ENCODE results near the gene ADAMTSL2. TPM values are rescaled to one million over a fixed set of nuclear protein-coding genes. Genes with fewer than 3 reads are reported as not detected.

Gene ADAMTSL2
- total RNA-seq, 1 experiment from 2014 or later = 0.87 TPM

DNA sequence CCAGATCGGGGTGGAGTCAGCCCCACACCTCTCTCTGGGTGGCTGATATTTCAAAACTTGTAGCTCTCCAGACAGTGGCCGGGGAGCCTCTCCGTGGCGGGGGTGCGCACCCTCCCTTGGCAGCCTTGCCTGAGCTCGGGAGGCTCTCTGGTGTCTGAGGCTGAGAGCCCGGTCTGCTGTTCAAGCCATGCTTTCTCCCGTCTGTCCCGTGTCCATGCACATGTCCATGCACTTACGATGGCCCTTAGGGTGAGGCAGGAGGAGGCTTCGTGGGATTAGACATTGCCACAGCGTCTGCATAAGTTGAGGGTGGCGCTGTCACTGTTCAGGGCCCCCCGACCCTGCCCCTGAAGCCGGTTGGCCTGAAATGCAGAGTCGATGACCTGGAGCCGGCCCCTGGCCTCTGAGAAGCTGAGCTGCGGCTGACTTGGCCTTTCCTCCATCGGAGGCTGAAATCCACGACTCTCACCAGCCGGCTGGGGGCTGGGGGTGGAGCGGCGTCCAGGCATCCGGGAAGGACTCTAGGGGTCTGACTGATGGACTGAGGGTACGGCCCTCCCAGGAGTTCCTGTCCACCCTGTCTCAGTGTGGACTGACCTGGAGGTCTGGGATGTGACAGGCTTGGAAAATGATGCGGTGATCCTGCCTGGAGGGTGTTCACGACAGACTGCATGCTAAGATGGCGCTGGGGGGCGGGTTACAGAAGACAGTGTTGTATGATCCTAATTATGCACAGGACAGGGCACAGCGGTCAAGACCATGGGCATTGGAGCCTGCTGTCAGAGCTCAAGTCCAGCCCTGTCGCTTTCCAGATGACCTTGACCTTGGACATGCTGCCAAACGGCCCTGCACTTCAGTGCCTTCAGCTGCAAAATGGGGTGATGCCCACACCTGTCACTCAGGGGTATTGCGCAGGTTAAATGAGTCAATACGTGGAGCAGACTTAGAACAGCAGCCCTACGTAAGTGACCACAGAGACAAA, 37.4 kb upstream of the ADAMTSL2 start:
- Mint-ChIP-seq H3K4me1 (no peaks in the 10 kb centered on the region), H3K4me3 (no peak overlapping the region), H3K9me3 (peaks cover 22% of the 10 kb centered on the region), H3K36me3 (peaks cover 4% of the 10 kb centered on the region; the same call in 1 of the 2 replicates), H3K27me3 (ENCODE audit: low read depth) (peaks cover 2% of the 10 kb centered on the region), H3K27ac (peak overlapping the region; percentile 42; the same call in 1 of the 2 replicates)
- ChIA-PET POLR2A (no interaction called here), CTCF (interaction anchor here (2.0 to 2.4 kb wide), 2 partner anchors 11 to 29 kb away, joined by 6 to 11 read pairs; no protein-coding TSS in a partner anchor)
- TF ChIP-seq, protein P1, sequence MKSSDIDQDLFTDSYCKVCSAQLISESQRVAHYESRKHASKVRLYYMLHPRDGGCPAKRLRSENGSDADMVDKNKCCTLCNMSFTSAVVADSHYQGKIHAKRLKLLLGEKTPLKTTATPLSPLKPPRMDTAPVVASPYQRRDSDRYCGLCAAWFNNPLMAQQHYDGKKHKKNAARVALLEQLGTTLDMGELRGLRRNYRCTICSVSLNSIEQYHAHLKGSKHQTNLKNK (CRISPR knock-in tag; IDR thresholded peaks at IDR 0.05) = no peak
- no peak for ATAC-seq
- no peak for DNase-seq (ENCODE audit: low spot score)

DNA sequence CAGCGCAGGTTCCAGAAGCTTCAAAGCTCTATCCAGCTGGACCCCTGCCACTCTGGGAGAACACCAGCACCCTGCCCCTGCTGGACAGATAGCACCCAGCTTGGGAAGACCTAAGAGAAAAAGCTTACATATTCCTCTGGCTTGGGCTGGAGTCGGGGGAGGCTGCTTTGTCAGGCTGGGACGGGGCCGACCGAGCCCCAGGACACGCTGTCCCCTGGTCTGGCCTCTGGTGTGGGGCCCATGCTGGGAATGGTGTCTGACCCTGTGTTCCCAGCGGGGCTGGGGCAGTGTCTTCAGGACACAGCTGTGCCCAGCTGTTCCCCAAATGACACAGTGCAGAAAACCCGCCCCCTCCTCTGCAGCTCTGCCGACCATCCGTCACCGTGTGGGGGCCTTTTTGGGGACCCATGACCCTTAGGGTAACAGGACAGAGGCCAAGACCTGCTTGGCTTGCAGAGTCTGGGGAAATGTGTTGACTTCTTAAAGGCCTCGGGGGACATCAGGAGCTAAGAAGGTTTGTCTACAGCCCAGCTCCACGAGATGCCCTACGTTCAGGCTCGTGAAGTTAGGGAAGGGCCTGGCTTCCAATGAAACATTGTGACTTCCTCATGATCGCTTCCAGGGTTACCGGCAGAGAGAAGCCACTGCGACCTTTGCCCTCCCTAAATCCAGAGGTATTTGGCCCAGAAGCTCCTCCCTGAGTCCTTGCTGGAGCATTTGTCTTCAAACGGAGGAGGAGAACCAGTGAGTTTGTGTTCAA, 35.2 kb upstream of the ADAMTSL2 start:
- Mint-ChIP-seq H3K9me3 (peaks cover 37% of the 10 kb centered on the region), H3K4me1 (no peaks in the 10 kb centered on the region), H3K27ac (no peak overlapping the region), H3K36me3 (peaks cover 9% of the 10 kb centered on the region; the same call in 1 of the 2 replicates), H3K4me3 (no peak overlapping the region), H3K27me3 (ENCODE audit: low read depth) (peaks cover 7% of the 10 kb centered on the region)
- no peak for TF ChIP-seq ZNF671 (CRISPR knock-in tag; IDR thresholded peaks at IDR 0.05)
- TF ChIP-seq ZNF416 (CRISPR knock-in tag; IDR thresholded peaks at IDR 0.05) = no peak
- TF ChIP-seq, protein P2, sequence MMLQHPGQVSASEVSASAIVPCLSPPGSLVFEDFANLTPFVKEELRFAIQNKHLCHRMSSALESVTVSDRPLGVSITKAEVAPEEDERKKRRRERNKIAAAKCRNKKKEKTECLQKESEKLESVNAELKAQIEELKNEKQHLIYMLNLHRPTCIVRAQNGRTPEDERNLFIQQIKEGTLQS (CRISPR knock-in tag; conservative IDR thresholded peaks at IDR 0.05) = no peak
- TF ChIP-seq, protein P3, sequence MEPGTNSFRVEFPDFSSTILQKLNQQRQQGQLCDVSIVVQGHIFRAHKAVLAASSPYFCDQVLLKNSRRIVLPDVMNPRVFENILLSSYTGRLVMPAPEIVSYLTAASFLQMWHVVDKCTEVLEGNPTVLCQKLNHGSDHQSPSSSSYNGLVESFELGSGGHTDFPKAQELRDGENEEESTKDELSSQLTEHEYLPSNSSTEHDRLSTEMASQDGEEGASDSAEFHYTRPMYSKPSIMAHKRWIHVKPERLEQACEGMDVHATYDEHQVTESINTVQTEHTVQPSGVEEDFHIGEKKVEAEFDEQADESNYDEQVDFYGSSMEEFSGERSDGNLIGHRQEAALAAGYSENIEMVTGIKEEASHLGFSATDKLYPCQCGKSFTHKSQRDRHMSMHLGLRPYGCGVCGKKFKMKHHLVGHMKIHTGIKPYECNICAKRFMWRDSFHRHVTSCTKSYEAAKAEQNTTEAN (CRISPR knock-in tag; IDR thresholded peaks at IDR 0.05) = no peak
- ATAC-seq (no peak), DNase-seq (ENCODE audit: low spot score) (no peak)
- ChIA-PET CTCF (interaction anchor here (0.6 to 1.0 kb wide), 2 partner anchors 10 to 13 kb away, joined by 3 to 4 read pairs; no protein-coding TSS in a partner anchor), POLR2A (no interaction called here)

DNA sequence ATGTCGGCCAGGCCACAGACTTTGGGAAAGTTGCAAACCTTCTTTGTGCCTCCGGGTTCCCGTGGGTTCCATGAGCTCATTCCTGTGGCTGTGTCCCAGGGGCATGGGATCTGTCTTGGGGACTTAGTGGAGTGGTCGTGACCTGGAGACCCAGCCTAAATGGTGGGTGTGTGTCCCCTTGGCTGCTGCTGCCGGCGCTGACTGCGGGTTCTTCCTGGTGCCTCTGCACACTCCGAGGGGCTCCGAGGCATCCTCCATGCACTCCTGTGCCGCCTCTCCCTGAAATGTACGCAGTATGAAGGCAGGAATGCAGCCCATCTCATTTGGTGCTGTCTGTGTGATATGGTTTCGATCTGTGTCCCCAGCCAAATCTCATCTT, 34.6 kb upstream of the ADAMTSL2 start:
- ATAC-seq (no peak), DNase-seq (ENCODE audit: low spot score) (no peak)
- Mint-ChIP-seq H3K4me3 (no peak overlapping the region), H3K27ac (0 out of 2 replicates have a peak overlapping the region, but pooled peaks have one; percentile 25), H3K27me3 (ENCODE audit: low read depth) (peaks cover 7% of the 10 kb centered on the region), H3K4me1 (no peaks in the 10 kb centered on the region), H3K36me3 (peaks cover 9% of the 10 kb centered on the region; the same call in 1 of the 2 replicates), H3K9me3 (peaks cover 37% of the 10 kb centered on the region)
- TF ChIP-seq ZNF263 (CRISPR knock-in tag; IDR thresholded peaks at IDR 0.05; ENCODE audit: low read depth) (no peak), NFE2L1 (CRISPR knock-in tag; IDR thresholded peaks at IDR 0.05) (no peak), OVOL2 (CRISPR knock-in tag; IDR thresholded peaks at IDR 0.05; ENCODE audit: borderline replicate concordance) (no peak), CDX4 (CRISPR knock-in tag; IDR thresholded peaks at IDR 0.05; ENCODE audit: borderline replicate concordance) (no peak), ESRRA (CRISPR knock-in tag; IDR thresholded peaks at IDR 0.05; ENCODE audit: borderline replicate concordance) (no peak), GTF2I (CRISPR knock-in tag; conservative IDR thresholded peaks at IDR 0.05) (no peak), RORB (CRISPR knock-in tag; IDR thresholded peaks at IDR 0.05) (no peak), HMGA2 (CRISPR knock-in tag; IDR thresholded peaks at IDR 0.05) (no peak), FOXP1 (CRISPR knock-in tag; IDR thresholded peaks at IDR 0.05; ENCODE audit: borderline replicate concordance) (no peak), MYBL2 (CRISPR knock-in tag; IDR thresholded peaks at IDR 0.05) (no peak)
- TF ChIP-seq, protein P4, sequence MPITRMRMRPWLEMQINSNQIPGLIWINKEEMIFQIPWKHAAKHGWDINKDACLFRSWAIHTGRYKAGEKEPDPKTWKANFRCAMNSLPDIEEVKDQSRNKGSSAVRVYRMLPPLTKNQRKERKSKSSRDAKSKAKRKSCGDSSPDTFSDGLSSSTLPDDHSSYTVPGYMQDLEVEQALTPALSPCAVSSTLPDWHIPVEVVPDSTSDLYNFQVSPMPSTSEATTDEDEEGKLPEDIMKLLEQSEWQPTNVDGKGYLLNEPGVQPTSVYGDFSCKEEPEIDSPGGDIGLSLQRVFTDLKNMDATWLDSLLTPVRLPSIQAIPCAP (CRISPR knock-in tag; IDR thresholded peaks at IDR 0.05) = no peak
- TF ChIP-seq, protein P5, sequence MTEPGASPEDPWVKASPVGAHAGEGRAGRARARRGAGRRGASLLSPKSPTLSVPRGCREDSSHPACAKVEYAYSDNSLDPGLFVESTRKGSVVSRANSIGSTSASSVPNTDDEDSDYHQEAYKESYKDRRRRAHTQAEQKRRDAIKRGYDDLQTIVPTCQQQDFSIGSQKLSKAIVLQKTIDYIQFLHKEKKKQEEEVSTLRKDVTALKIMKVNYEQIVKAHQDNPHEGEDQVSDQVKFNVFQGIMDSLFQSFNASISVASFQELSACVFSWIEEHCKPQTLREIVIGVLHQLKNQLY (CRISPR knock-in tag; IDR thresholded peaks at IDR 0.05) = no peak
- TF ChIP-seq, protein P6, sequence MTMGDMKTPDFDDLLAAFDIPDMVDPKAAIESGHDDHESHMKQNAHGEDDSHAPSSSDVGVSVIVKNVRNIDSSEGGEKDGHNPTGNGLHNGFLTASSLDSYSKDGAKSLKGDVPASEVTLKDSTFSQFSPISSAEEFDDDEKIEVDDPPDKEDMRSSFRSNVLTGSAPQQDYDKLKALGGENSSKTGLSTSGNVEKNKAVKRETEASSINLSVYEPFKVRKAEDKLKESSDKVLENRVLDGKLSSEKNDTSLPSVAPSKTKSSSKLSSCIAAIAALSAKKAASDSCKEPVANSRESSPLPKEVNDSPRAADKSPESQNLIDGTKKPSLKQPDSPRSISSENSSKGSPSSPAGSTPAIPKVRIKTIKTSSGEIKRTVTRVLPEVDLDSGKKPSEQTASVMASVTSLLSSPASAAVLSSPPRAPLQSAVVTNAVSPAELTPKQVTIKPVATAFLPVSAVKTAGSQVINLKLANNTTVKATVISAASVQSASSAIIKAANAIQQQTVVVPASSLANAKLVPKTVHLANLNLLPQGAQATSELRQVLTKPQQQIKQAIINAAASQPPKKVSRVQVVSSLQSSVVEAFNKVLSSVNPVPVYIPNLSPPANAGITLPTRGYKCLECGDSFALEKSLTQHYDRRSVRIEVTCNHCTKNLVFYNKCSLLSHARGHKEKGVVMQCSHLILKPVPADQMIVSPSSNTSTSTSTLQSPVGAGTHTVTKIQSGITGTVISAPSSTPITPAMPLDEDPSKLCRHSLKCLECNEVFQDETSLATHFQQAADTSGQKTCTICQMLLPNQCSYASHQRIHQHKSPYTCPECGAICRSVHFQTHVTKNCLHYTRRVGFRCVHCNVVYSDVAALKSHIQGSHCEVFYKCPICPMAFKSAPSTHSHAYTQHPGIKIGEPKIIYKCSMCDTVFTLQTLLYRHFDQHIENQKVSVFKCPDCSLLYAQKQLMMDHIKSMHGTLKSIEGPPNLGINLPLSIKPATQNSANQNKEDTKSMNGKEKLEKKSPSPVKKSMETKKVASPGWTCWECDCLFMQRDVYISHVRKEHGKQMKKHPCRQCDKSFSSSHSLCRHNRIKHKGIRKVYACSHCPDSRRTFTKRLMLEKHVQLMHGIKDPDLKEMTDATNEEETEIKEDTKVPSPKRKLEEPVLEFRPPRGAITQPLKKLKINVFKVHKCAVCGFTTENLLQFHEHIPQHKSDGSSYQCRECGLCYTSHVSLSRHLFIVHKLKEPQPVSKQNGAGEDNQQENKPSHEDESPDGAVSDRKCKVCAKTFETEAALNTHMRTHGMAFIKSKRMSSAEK (CRISPR knock-in tag; IDR thresholded peaks at IDR 0.05; ENCODE audit: borderline replicate concordance) = no peak
- CTCF ChIA-PET = no interaction called here
- POLR2A ChIA-PET = no interaction called here
